Rectal smooth muscle tissue (tissue), 1 donor: Measurements from ENCODE around the gene SMARCB1.

Experiments used
- H3K27ac ChIP-seq: one replicate; pipeline ENCODE4 v1.7.0; 2013; ENCODE audit warnings: low read depth, low read length, inconsistent platforms
- H3K27me3 ChIP-seq: one replicate; pipeline ENCODE4 v1.7.0; 2013; ENCODE audit warnings: low read length; ENCODE audit not compliant: control insufficient read depth, insufficient read depth
- H3K36me3 ChIP-seq: one replicate; pipeline ENCODE4 v1.7.0; 2013; ENCODE audit warnings: low read length; ENCODE audit not compliant: control insufficient read depth, insufficient read depth
- H3K4me1 ChIP-seq: one replicate; pipeline ENCODE4 v1.7.0; 2013; ENCODE audit warnings: low read length; ENCODE audit not compliant: control insufficient read depth, insufficient read depth
- H3K4me3 ChIP-seq: one replicate; pipeline ENCODE4 v1.7.0; 2013; ENCODE audit warnings: low read length
- H3K9ac ChIP-seq: one replicate; pipeline ENCODE4 v1.7.0; 2013; ENCODE audit warnings: low read length

The SMARCB1 gene

GRCh38 chr22:23824476-23825245 lies 37.9 kb downstream of the SMARCB1 start:
- Histone ChIP-seq H3K27me3 (no peaks in the 10 kb centered on the region), H3K4me1 (no peaks in the 10 kb centered on the region), H3K4me3 (no peak overlapping the region), H3K9ac (no peak overlapping the region), H3K36me3 (peaks cover 53% of the 10 kb centered on the region), H3K27ac (no peak overlapping the region)

- Histone ChIP-seq H3K27ac (no peak overlapping the region), H3K36me3 (peaks cover 56% of the 10 kb centered on the region), H3K4me1 (no peaks in the 10 kb centered on the region), H3K4me3 (no peak overlapping the region), H3K27me3 (no peaks in the 10 kb centered on the region), H3K9ac (no peak overlapping the region)
These were observed 38.6 kb downstream of the SMARCB1 start for GRCh38 chr22:23825246-23825905.

- no peak overlapping the region for H3K9ac ChIP-seq
- H3K4me3 ChIP-seq: no peak overlapping the region
- H3K36me3 ChIP-seq: peaks cover 49% of the 10 kb centered on the region
- no peaks in the 10 kb centered on the region for H3K27me3 ChIP-seq
- no peaks in the 10 kb centered on the region for H3K4me1 ChIP-seq
- no peak overlapping the region for H3K27ac ChIP-seq
These were observed 40.0 kb downstream of the SMARCB1 start for GRCh38 chr22:23826510-23827350.

- Histone ChIP-seq H3K9ac (no peak overlapping the region), H3K36me3 (peaks cover 51% of the 10 kb centered on the region), H3K27ac (no peak overlapping the region), H3K4me3 (no peak overlapping the region), H3K27me3 (no peaks in the 10 kb centered on the region), H3K4me1 (no peaks in the 10 kb centered on the region)
These were observed 40.7 kb downstream of the SMARCB1 start for GRCh38 chr22:23827351-23827995.

- no peak overlapping the region for H3K27ac ChIP-seq
- peaks cover 44% of the 10 kb centered on the region for H3K36me3 ChIP-seq
- no peak overlapping the region for H3K4me3 ChIP-seq
- H3K4me1 ChIP-seq: no peaks in the 10 kb centered on the region
- H3K9ac ChIP-seq: no peak overlapping the region
- no peaks in the 10 kb centered on the region for H3K27me3 ChIP-seq
These were observed 42.3 kb downstream of the SMARCB1 start for GRCh38 chr22:23828800-23829680.

- H3K27ac ChIP-seq: no peak overlapping the region
- no peak overlapping the region for H3K9ac ChIP-seq
- no peak overlapping the region for H3K4me3 ChIP-seq
- H3K4me1 ChIP-seq: no peaks in the 10 kb centered on the region
- H3K36me3 ChIP-seq: peaks cover 38% of the 10 kb centered on the region
- H3K27me3 ChIP-seq: no peaks in the 10 kb centered on the region
These were observed 43.1 kb downstream of the SMARCB1 start for GRCh38 chr22:23829845-23830372.

GRCh38 chr22:23831261-23831660 lies 44.5 kb downstream of the SMARCB1 start:
- H3K4me3 ChIP-seq: no peak overlapping the region
- no peaks in the 10 kb centered on the region for H3K27me3 ChIP-seq
- H3K27ac ChIP-seq: no peak overlapping the region
- peaks cover 33% of the 10 kb centered on the region for H3K36me3 ChIP-seq
- H3K9ac ChIP-seq: no peak overlapping the region
- no peaks in the 10 kb centered on the region for H3K4me1 ChIP-seq

- H3K27me3 ChIP-seq: no peaks in the 10 kb centered on the region
- H3K9ac ChIP-seq: no peak overlapping the region
- no peak overlapping the region for H3K27ac ChIP-seq
- H3K4me1 ChIP-seq: no peaks in the 10 kb centered on the region
- H3K36me3 ChIP-seq: peaks cover 30% of the 10 kb centered on the region
- no peak overlapping the region for H3K4me3 ChIP-seq
These were observed 45.0 kb downstream of the SMARCB1 start for GRCh38 chr22:23831781-23832180.

GRCh38 chr22:23832226-23833016 lies 45.7 kb downstream of the SMARCB1 start:
- H3K4me3 ChIP-seq: no peak overlapping the region
- H3K9ac ChIP-seq: no peak overlapping the region
- H3K27ac ChIP-seq: no peak overlapping the region
- no peaks in the 10 kb centered on the region for H3K4me1 ChIP-seq
- H3K36me3 ChIP-seq: peaks cover 26% of the 10 kb centered on the region
- H3K27me3 ChIP-seq: no peaks in the 10 kb centered on the region

- no peak overlapping the region for H3K27ac ChIP-seq
- no peak overlapping the region for H3K9ac ChIP-seq
- H3K36me3 ChIP-seq: peaks cover 23% of the 10 kb centered on the region
- H3K4me3 ChIP-seq: no peak overlapping the region
- no peaks in the 10 kb centered on the region for H3K4me1 ChIP-seq
- H3K27me3 ChIP-seq: no peaks in the 10 kb centered on the region
These were observed 46.4 kb downstream of the SMARCB1 start for GRCh38 chr22:23833017-23833751.
